ENCODE results near the gene DLK1. TPM values are rescaled to one million over a fixed set of nuclear protein-coding genes. Genes with fewer than 3 reads are reported as not detected.
A peak's percentile ranks its signal among the peaks of the same experiment; 100 is the strongest.

The DLK1 gene
- 0.27 TPM for total RNA-seq

DNA sequence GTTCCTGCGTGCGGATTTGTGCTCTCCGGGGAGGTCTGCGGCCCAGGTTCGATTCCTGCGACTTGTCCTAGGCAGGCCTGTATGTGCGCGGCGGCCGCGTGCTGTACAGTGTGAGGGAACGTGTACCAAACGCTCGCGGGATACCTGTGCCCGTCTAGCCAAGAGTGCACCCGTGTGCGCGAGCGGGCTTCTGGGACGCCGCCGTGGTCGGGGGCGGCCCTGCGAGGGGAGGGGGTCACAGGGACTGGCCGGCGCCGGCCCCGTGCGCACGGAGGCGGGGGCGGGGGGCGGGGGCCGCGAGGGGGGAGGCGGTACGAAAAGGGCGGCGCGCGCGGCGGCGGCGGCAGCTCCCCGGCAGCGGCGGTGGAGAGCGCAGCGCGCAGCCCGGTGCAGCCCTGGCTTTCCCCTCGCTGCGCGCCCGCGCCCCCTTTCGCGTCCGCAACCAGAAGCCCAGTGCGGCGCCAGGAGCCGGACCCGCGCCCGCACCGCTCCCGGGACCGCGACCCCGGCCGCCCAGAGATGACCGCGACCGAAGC, at the start of gene DLK1:
DLK1 (plus strand) TSS at position 343 of the 536 bp plus-strand sequence; CDS start at position 520, 177 bp downstream.
- DNase-seq (ENCODE audit: low read depth in 2 of 3, low spot score in 2 of 3), result peak in 1 of 3 donors; percentile 16

- no peak for DNase-seq (ENCODE audit: low read depth in 2 of 3, low spot score in 2 of 3)
Observed at GRCh38 chr14:100677152-100677551, 49.5 kb upstream of the DLK1 start.

GRCh38 chr14:100677554-100678468, 48.9 kb upstream of the DLK1 start:
- DNase-seq (ENCODE audit: low read depth in 2 of 3, low spot score in 2 of 3), result peak in 2 of 3 donors; percentile 44 to 51

DNA sequence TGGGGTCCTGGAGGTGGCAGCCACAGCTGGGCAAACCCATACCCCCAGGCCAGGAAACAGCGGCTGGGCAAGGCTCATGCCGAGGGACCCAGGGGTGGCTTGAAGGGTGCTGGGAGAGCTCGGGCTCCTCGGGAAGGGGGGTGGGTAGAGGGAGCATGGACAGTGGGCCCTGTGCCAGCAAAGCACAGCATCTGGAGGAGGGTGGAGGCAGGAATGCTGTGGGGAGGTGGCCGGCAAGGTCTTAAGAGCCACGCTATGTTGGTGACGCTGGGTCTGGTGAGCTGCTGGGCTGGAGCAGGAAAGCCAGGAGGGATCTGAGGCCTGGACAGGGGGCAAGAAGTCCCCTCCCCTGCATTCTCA, 48.2 kb upstream of the DLK1 start:
- no peak for DNase-seq (ENCODE audit: low read depth in 2 of 3, low spot score in 2 of 3)

DNA sequence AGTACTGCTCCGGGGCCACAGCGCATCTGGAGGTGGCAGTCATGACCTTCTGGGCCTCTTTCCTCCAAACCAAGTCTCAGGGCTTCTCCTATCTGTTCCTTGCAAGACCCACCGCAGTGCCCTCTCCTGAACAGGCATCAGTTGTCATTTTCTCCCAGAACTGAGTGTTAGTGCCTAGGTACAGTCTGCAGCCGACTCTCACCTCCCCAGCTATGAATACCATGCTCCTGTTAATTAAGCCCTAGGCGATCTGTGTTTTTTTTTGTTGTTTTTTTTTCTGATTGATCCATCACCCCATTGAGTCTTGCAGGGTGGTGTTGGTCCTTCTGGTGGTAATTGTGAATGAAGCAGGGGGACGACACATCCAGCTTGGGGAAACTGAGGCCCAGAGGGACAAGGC, 47.5 kb upstream of the DLK1 start:
- no peak for DNase-seq (ENCODE audit: low read depth in 2 of 3, low spot score in 2 of 3)

DNA sequence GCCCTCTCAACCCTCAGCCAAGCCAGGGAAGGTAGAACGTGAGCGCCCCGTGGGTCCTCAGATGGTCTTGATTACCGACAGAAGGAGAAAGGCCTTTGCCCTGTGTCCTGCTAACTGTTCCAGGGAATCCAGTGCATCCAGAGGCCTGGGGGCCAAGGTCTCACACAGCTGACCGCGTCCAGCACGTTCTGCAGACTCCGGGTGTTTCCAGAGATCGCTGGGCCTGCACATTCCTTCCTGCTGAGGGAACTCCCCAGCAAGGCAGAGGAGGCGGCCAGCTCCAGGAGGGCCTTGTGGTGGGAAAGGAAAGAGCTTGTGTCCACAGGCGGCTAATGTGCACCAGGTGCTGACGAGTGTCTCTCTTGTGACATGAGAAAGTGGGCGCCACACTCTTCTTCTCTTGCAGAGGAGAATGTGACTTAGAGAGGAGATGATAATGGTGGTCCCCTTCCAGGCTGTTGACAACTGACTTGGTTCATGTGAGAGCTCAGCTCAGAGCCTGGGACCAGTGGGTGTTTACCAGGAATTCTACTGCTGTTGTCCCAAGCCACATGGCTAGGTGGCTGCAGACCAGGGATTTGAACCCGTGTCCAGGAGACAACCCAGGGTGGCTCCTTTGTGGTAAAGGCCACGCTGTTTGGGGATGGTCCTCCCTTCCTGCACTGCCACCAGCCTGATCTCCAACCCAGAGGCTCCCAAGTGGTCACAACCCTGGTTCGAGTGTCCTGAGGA, 46.8 kb upstream of the DLK1 start:
- DNase-seq (ENCODE audit: low read depth in 2 of 3, low spot score in 2 of 3), result no peak

DNA sequence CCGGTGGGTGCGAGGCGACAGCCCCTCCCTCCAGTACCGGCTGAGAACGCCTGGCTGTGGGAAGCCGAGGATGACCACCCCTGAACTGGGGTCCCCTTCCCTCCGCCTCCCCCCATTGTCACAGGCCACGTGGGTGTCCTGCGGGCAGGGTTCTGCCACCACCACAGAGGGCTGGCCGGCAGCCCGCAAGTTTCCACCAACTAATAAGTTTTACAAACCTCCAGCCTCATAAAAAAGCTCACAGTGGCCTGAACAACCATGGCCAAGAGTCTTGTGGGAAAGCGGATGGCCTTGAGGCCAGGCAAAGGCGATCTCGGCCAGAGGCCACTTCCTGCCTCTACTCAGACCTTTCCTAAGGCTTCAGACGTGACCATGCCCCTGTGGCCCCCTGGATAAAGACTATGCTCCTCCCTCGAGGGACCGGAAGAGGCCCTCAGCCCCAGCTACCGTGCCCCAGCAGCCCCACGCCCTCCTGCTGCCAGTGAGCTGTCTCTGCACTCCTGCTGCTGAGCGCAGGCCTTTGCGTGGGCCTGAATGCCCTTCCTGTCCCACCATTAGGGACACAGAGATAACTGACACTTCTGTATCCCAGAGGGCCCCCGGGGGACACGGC, 46.1 kb upstream of the DLK1 start:
- no peak for DNase-seq (ENCODE audit: low read depth in 2 of 3, low spot score in 2 of 3)

DNA sequence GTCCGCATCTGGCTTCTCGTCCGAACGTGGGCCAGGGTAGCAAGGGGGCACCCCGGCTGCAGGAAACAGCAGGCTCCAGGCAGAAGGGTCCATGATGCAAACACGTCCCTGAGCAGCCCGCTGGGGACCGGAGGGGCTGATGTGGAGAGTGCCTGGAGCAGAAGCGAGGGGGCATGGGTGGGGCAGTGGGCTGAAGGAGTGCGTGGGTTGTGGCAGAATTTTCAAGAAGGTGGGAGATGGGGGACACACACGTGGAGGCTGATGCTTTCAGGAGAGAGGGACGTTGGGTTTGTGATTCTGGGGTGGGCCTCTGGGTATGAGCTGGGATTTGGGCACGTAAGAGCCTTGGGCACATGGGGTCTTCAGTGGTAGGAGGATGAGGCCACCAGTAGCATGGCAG, 45.6 kb upstream of the DLK1 start:
- DNase-seq (ENCODE audit: low read depth in 2 of 3, low spot score in 2 of 3), result no peak

- DNase-seq (ENCODE audit: low read depth in 2 of 3, low spot score in 2 of 3), result no peak
Observed at GRCh38 chr14:100682749-100683148, 43.9 kb upstream of the DLK1 start.

DNA sequence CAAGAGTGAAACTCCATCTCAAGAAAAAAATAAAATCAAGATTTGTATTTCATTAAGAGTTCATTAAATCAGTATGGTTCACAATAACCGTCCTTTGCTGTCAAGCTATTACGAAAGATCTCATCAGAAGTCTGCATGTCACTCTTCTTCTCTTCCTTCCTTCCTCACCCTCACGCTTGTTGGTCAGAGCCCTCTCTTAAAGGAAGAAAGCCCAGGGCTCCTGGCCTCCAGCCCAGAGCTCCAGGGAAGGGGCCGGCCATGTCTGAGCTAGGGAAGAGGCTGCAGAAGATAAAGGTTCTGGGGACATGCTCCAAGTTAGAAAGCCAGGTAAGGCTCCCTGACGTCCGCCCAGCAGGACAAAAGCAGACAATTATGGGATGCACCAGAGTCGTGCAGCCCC, 43.1 kb upstream of the DLK1 start:
- no peak for DNase-seq (ENCODE audit: low read depth in 2 of 3, low spot score in 2 of 3)

GRCh38 chr14:100684154-100684553, 42.5 kb upstream of the DLK1 start:
- no peak for DNase-seq (ENCODE audit: low read depth in 2 of 3, low spot score in 2 of 3)

DNA sequence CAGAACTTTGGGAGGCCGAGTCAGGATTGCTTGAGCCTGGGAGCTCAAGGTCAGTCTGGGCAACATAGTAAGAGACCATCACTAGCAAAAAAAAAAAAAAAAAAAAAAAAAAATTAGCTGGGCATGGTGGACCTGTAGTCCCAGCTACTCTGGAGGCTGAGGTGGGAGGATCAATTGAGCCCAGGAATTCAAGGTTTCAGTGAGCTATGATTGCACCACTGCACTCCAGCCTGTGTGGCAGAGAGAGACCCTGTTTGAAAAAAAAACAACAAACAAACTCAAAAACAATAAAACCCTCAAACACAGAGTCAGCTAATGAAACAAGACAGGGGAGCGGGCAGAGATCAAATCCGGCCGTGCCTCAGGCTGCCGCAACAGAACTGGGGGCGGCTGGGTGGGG, 41.7 kb upstream of the DLK1 start:
- no peak for DNase-seq (ENCODE audit: low read depth in 2 of 3, low spot score in 2 of 3)

GRCh38 chr14:100686858-100687257, 39.8 kb upstream of the DLK1 start:
- DNase-seq (ENCODE audit: low read depth in 2 of 3, low spot score in 2 of 3), result no peak

DNA sequence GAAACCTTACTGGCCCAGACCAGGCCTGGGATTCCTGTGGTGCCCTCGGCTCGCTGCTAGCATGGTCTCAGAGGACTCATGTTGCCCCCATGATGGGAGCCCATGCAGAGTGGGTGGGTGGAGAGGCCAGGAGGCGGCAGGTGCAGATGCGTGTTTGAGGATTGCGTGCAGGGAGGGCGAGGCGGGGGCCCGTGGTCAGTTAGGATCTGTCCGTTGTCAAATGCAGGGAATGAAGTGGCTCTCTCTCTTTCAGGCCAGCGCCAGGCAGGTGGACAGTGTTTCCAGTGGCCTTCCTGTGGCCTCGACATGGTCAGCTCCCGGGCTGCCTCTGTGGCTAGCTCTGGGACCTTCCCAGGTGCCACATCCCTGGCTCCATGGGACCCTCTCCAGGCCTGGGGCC, 39.3 kb upstream of the DLK1 start:
- no peak for DNase-seq (ENCODE audit: low read depth in 2 of 3, low spot score in 2 of 3)

DNA sequence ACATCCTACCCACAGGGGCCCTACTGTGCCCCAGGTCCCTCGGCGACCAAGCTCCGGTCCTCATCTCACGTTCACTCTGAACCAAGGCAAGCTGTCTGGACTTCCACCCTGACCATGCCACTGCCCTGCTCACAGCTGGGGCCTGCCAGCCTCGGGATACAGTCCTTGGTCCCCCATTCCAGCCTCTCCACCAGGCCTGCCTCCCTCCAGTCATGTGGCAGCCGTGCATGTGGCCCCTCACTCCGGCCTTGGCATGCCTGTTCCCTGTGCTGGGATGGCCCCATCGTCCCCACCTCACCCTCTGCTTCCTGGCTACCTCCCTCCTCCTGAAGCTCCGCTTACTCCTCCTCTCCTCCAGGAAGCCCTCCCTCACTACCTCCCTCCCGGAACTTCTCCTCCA, 38.6 kb upstream of the DLK1 start:
- no peak for DNase-seq (ENCODE audit: low read depth in 2 of 3, low spot score in 2 of 3)

- no peak for DNase-seq (ENCODE audit: low read depth in 2 of 3, low spot score in 2 of 3)
Observed at GRCh38 chr14:100688598-100689461, 37.9 kb upstream of the DLK1 start.

DNA sequence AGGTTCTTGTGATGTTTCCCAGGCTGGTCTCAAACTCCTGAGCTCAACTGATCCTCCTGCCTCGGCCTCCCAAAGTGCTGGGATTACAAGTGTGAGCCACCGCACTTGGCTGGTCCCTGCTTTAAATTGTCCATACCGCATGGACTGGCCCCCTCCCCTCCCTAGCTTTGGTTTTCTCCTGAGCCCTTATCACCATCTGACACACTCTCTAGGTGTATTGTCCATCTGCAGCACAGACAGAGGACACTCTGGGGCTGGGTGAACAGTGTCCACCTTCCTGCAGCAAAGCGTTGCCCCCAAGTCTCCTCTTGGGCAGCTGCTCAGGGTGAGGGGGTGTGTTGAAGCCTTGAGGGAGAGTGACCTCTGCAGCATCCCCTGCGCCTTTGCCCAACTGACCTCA, 36.0 kb upstream of the DLK1 start:
- DNase-seq (ENCODE audit: low read depth in 2 of 3, low spot score in 2 of 3), result no peak

- no peak for DNase-seq (ENCODE audit: low read depth in 2 of 3, low spot score in 2 of 3)
Observed at GRCh38 chr14:100691395-100692056, 35.2 kb upstream of the DLK1 start.

DNA sequence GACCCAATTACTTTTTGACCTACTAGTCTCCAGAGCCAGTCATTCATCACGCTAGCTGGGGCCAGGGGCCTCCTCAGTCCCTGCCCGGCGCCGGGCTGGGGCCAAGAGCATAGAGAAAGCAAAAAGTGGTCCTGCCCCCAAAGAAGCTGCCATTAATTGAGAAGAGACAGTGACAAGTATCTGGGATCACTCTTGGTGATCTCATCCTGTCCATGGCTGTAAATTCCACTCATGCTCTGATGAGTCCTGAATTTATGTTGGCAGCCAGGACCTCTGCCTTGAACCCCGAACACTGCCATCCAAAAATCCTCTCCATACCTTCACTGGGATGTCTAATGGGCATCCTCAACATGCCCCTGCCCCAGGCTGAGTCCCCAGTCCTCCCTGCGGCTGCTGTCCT, 34.4 kb upstream of the DLK1 start:
- no peak for DNase-seq (ENCODE audit: low read depth in 2 of 3, low spot score in 2 of 3)

Data from hematopoietic multipotent progenitor cell (in vitro differentiated cells).